ENCODE results near the gene HAVCR1.
"Not testable (repeated sequence)": the region's sequence is repeated elsewhere in the genome, so short reads cannot be mapped to it uniquely, and the experiment has no call there.

HAVCR1 gene

DNA sequence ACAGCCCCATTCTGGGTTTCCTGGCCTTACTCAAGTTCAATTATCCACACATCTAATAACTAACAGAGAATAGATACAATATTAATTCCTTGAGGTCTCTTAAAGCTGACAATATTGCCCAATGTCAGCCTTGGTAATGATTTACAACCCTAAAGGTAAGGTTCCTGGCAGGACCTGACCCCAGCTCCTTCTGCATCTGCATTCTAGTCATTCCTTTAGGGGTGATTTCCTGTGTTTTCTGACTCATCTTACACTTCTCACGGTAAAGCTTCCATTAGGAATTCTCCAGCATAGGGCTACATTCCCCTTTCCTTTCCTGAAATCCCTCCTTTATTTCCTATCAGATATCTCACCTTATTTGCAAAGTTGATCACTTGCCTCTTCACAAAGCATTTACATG lies 9.3 kb downstream of the HAVCR1 start:
- DNase-seq = no peak

GRCh38 chr5:157047898-157048297 lies 11.0 kb downstream of the HAVCR1 start:
- DNase-seq = no peak

GRCh38 chr5:157047016-157047415 lies 11.9 kb downstream of the HAVCR1 start:
- not testable (repeated sequence) for DNase-seq

DNA sequence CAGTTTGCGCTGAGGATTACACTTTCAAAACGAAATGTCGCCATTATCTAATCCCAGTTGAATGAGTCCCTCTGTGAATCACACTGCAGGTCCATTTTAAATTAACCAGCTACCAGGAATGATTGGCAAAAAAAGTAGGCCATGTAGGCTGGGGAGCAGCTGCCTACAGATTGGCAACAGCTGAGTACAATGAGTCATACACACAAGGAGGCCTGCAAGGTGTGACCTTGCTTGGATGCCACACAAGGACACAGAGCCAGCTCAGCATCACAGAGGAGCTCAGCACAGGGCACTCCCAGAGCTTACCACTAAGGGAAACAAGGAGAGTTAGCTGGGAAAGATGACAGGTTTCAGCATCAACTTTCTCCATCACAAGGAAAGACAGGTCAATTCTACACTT lies 12.9 kb downstream of the HAVCR1 start:
- DNase-seq = peak in 1 of 4 experiments; percentile 5

DNA sequence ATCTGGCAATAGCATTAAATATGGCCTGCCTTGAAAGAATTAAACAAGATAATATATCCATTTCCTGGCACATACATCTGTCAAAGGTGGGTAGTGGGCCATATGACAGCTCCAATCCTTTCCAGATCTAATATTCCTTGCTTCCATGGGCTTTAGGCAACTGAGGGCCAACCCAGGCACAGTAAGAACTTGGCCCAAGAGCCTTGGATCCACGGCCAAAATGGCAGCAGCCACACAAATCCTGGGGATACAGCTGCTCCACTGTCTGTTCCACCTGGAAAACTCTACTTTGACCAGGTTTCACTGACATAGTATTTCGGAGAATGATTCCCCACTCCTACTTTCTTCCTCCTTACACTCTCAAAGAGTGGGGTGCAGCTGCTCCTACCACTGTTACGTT lies 13.3 kb downstream of the HAVCR1 start:
- no peak for DNase-seq

DNA sequence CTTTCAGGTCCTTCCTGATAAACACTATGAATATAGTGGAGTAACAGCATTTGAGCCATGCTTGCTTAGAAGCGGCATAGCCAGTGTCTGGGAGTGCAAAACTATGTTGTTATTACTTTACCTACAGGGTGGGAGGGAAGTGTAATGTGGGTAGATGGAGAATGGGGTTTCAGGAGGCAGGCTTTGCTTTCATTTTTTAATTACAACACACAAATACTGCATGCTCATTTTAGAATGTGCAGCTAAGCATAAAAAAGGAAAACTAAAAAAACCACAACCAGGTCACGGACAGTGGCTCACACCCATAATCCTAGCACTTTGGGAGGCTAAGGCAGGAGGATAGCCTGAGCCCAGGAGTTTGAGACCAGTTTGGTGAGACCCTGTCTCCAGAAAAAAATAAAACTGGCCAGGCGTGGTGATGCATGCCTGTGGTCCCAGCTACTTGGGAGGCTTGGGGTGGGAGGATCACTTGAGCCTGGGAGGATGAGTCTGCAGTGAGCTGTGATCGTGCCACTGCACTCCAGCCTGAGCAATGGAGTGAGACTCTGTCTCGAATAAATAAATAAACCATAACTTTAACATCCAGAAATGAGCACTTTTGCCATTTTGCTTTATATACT lies 20.2 kb downstream of the HAVCR1 start:
- no peak for DNase-seq

- not testable (repeated sequence) for DNase-seq
These were observed 24.5 kb downstream of the HAVCR1 start for GRCh38 chr5:157034106-157035072.

DNA sequence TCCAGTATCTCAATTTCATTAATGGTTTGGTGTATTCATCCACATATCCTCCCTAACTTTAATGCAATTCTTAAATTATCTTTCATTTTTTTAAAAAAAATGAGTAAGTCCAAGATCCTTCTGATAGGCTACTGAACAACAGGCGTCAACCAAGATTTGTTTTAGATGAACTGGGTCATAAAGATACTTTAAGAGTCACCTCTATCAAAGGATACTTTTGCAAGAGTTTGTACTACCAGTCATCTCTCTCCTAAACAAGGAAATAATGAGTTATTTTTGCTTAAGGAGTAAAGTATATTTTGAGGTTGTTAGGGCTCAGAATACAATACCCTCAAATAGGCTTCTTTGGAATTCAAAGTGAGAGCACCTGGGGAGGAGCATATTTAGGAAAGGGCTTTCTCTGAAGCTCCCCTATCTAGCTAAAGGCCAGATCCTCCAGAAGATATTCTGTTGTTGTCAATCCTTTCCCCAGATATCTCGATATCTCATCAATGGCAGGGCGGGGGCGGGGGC lies 25.8 kb downstream of the HAVCR1 start:
- no peak for DNase-seq

DNA sequence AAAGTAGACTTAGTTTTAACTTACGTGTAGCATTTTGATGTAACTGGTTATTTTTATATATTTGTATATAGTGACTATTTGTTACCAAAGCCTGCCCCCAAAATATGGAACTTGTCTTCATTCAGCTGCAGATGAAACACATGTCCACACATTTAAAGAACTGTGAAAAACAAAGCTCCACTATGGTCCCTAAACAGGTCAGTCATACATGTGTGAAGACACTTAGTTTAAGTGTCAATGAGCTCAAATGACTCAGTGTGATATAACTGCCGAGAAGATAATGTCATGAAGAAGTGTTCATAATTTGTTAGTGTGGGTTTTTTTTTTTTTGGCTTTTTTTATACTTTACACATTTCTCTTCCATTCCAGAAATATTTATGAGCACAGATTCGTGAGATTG lies 28.2 kb downstream of the HAVCR1 start:
- DNase-seq = no peak

DNA sequence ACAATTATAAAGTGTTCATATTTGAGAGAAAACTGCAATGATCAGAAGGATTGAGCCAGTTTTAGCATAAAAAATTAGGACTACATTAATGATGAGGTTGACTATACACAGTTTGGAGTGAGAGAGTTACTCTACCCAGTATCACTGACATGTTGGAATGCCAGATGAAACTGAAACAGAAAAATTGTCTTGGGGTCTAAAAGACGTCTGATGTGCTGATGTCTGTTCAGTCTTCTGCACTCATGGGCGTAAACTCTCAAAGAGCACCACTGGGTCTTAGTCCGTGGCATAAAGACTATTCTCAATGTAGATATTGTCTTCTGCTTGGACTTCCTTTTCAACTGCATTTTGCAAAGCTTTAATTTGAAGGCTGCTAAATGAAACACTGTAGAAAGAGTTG lies 29.5 kb downstream of the HAVCR1 start:
- no peak for DNase-seq

DNA sequence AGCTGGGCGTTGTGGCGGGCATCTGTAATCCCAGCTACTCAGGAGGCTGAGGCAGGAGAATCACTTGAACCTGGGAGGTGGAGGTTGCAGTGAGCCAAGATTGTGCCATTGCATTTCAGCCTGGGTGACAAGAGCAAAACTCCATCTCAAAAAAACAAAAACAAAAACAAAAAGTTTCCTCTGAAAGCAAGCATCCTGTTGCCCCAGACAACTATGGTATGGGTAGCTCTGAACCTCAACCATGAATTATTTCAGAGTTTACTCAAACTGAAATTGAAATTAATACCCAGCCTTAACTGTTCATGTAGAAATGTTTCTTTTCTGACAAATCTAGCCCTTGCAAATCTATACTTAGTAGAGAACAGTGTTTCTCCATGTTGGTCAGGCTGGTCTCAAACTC lies 31.3 kb downstream of the HAVCR1 start:
- DNase-seq = not testable (repeated sequence)

GRCh38 chr5:157026789-157027424 lies 32.0 kb downstream of the HAVCR1 start:
- DNase-seq = peak in 3 of 4 experiments; percentile 6 to 20 (median 8)

- DNase-seq = no peak
These were observed 33.7 kb downstream of the HAVCR1 start for GRCh38 chr5:157025093-157025698.

GRCh38 chr5:157024208-157024959 lies 34.5 kb downstream of the HAVCR1 start:
- DNase-seq = no peak

DNA sequence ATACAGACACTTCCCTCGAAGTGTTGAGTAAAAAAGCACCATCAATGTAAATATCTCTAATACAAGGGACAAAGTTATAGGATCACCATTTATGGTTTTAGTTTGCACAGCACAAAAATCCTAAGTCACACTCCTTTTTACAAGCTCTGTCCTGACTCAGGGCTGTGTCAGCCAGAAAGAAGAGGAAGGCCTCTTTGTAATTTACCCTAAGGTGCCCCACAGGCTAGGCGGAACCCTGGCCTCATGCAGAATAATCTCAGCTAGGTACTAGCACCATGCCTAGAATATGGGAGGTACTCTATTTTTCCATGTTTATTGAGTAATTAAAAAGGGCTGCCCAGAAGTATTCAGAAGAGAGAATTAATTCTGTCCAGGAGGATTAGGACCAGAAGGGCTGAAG lies 36.9 kb downstream of the HAVCR1 start:
- DNase-seq = no peak

GRCh38 chr5:157020511-157021222 lies 38.2 kb downstream of the HAVCR1 start:
- DNase-seq = no peak

DNA sequence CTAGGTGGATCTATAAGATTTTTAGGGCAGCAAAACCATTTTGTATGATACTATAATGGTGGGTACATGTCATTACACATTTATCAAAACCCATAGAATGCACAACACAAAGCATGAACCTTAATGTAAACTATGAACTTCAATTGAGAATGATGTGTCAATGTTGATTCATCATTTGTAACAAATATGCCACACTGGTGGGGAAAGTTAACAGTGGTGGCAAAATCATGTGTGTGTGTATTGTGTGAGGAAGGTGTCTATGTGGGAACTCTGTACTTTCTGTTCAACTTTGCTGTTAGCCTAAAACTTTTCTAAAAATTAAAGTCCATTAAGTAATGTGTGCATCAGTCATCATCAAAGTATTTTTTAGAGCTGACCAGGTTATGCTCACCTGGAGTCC lies 38.9 kb downstream of the HAVCR1 start:
- DNase-seq = no peak

GRCh38 chr5:157014143-157014542 lies 44.8 kb downstream of the HAVCR1 start:
- not testable (repeated sequence) for DNase-seq

DNA sequence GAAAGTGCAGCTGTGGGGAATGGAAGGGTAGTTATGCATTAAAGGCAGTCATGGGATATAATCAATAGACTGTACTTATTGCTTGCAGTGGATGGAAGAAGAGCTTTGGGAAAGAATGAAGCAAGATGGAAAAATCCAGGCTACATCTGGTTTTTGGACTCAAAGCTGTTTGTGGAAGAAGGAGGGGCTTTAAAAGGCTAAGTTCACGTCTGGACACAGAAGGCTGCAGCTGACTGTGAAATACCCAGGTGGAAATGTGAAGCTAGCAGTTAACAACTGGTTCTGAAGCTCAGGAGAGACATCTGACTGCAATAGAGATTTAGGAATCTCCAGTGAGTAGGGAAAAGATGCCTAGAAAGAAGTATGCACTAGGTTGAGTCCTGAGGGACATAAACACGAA lies 52.7 kb downstream of the HAVCR1 start:
- DNase-seq = no peak

GRCh38 chr5:157004893-157005551 lies 53.9 kb downstream of the HAVCR1 start:
- DNase-seq = no peak

DNA sequence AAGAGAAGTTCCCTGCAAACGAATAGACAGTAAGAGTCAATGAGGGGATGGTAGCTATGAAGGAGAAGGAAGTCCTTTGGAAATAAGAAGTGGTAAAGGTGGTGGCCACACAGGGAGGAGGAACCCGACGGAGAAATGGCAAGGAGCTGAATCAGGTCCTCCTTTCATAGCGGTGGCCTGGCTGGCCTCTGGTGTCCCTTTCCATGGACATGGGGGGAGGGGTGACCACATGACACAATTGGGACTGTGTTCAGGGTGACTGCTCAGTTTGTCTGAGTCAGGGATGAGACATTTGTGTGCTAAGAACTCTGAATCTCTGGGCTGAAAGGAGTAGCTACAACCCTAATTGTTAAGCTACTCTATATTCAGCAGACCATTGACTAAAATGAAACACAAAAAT lies 67.2 kb downstream of the HAVCR1 start:
- peak; percentile 17 to 42 (median 36) for DNase-seq

All from suppressor macrophage (primary cell).